Activated CD4-positive, CD25-positive, alpha-beta regulatory T cell treated with anti-CD3 and anti-CD28 coated beads, Interleukin-2, amount 50 U/mL, for 24 hours (primary cell): ENCODE measurements around the gene TACR1.
"Not testable (repeated sequence)": the region's sequence is repeated elsewhere in the genome, so short reads cannot be mapped to it uniquely, and the experiment has no call there.

Experiments used
- ATAC-seq, 2 donors: fragments of 150-1000 bp; cut with Tn5 transposase; one replicate each; pipeline ENCODE4 v1.10.0; 2021; ENCODE audit warnings: mild to moderate bottlenecking in 1 of 2, moderate library complexity in 1 of 2

The TACR1 gene

GRCh38 chr2:75079575-75079974 lies 119.7 kb downstream of the TACR1 start:
- no peak for ATAC-seq

- no peak for ATAC-seq
Measured at GRCh38 chr2:75077909-75078308, 121.4 kb downstream of the TACR1 start.

GRCh38 chr2:75076088-75076487 lies 123.2 kb downstream of the TACR1 start:
- ATAC-seq, result no peak

GRCh38 chr2:75074708-75075107 lies 124.6 kb downstream of the TACR1 start:
- ATAC-seq, result no peak

- no peak for ATAC-seq
Measured at GRCh38 chr2:75074228-75074627, 125.1 kb downstream of the TACR1 start.

GRCh38 chr2:75071766-75072165 lies 127.6 kb downstream of the TACR1 start:
- no peak for ATAC-seq

- no peak for ATAC-seq
Measured at GRCh38 chr2:75068546-75068945, 130.8 kb downstream of the TACR1 start.

- ATAC-seq, result no peak
Measured at GRCh38 chr2:75067506-75067905, 131.8 kb downstream of the TACR1 start.

GRCh38 chr2:75066121-75066902 lies 133.0 kb downstream of the TACR1 start:
- ATAC-seq, result no peak

GRCh38 chr2:75065402-75066008 lies 133.8 kb downstream of the TACR1 start:
- ATAC-seq, result no peak

- ATAC-seq, result no peak
Measured at GRCh38 chr2:75064691-75065396, 134.5 kb downstream of the TACR1 start.

GRCh38 chr2:75063906-75064305 lies 135.4 kb downstream of the TACR1 start:
- ATAC-seq, result no peak

- ATAC-seq, result no peak
Measured at GRCh38 chr2:75058427-75058826, 140.9 kb downstream of the TACR1 start.

GRCh38 chr2:75057150-75057549 lies 142.2 kb downstream of the TACR1 start:
- not testable (repeated sequence) for ATAC-seq

GRCh38 chr2:75055820-75056675 lies 143.3 kb downstream of the TACR1 start:
- no peak for ATAC-seq

GRCh38 chr2:75055142-75055819 lies 144.0 kb downstream of the TACR1 start:
- no peak for ATAC-seq

GRCh38 chr2:75054296-75054695 lies 145.0 kb downstream of the TACR1 start:
- no peak for ATAC-seq

GRCh38 chr2:75053484-75054112 lies 145.7 kb downstream of the TACR1 start:
- ATAC-seq, result no peak

GRCh38 chr2:75047992-75048625 lies 151.2 kb downstream of the TACR1 start:
- no peak for ATAC-seq

GRCh38 chr2:75047189-75047991 lies 151.9 kb downstream of the TACR1 start:
- no peak for ATAC-seq
